GM20431 (cell line): ENCODE measurements around the gene CHCT1.

Experiments
- in situ Hi-C: fragments of 300-500 bp; cut with MseI, MboI; formaldehyde crosslinking; loops from one replicate; pipeline ENCODE4 v1.15.0; 2020; ENCODE audit warnings: low sequenced_read_pairs; ENCODE audit not compliant: unreplicated experiment

The CHCT1 gene

DNA sequence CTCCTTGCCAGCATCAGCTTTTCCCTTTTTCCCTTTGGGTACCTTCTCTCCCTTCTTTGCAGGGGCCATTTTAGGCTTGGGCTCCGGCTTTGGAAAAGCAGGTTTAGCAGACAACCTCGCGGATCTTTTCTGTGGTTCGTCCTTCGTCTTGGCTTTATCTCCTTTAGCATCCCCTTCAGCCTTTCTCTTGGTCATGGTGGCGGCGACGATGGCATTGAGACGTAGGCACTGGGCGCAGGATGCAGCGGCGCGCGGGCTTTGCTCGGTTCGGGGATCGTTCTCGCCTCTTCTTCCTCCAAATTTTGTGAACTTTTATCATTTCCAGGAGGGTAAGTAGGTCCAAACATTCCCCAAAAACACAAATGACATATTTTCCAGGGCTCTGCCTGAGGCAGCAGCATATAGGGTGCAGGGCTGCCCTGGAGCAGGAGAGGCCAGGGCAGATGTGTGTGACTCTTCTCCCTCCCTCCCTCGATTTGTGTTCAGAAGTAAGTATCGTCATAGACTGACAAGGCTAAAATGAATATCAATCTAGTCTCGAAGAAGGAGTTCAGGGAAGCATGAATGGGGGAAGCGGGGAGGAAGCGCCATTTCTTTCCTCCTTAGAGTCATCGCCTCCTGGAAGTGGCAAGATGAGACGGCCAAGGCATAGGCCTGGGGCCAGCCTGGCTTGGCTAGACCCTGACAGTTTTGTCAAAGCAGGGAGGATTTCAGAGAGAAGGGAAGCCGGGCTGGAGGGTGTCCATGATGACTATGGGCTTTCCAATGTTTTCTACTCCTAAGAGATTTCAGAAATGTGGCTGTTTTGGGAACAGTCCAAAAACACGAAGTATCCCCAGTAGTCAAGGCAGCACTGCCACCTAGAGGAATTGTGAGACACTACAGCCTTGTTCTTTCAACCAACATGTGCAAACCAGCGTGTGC, 13.2 kb downstream of the CHCT1 start:
- in situ Hi-C loops: loop anchor here (10.0 kb wide), 1 partner anchor 301 kb away; no protein-coding TSS in a partner anchor

DNA sequence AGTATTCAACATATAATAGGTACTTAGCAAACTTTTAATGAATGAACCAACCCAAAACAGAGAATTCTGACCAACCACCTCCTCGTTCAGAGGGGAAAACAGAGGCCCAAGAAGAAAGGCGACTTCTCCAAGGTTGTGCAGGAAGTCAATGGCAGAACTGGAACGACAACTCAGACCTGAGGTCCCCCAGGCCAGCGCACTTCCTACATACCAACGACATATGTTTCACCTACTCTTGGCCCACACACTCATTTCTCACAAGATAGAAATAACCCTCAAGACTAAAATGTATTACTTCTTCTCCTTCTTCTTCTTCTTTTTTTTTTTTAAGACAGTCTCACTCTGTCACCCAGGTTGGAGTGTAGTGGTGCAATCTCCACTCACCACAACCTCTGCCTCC, 14.4 kb downstream of the CHCT1 start:
- in situ Hi-C loops: loop anchor here (10.0 kb wide), 1 partner anchor 302 kb away; no protein-coding TSS in a partner anchor

GRCh38 chr17:60439501-60439900, 17.2 kb downstream of the CHCT1 start:
- in situ Hi-C loops: loop anchor here (10.0 kb wide), 1 partner anchor 305 kb away; no protein-coding TSS in a partner anchor

DNA sequence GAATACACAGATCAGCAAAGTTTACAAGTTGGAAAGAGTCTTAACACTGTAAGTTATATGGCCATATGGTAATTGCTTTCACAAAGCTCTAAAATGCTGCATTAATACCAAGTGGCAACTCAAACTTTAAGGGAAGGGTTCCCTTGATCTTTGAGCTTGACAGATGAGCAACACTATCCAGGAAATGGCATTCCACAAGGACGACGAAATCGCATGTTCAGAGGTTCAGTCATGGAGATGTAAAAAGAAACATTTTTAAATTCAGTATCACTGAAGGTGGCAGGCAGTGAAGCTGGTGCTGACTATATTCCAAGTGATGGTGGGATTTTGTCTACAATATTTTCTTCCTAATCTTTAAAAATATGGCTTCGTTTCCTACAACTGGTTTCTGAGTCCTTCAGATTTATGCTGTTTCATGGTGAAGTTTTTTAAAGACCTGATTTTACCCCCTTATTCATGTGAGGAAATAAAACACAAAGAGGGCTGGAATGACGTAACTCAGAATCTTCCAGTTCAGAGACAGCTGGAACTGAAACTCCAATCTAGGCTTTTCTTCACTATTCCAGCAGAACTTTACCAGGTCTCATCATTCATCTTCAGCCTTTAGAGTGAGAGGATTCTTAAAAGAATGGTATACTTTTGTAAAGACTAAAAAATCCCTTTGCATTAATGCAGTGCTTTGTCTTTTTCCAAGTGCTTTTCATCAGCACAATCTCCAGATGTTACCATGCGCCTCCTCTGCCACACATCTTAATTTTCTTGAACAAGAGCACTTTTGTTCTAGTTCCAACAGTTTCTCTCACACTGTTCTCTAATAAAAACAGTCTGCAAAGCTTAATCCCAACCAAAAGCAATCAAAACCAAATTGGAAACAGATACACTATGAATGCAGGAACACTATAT, 20.2 kb downstream of the CHCT1 start:
- in situ Hi-C loops: no loop called here

DNA sequence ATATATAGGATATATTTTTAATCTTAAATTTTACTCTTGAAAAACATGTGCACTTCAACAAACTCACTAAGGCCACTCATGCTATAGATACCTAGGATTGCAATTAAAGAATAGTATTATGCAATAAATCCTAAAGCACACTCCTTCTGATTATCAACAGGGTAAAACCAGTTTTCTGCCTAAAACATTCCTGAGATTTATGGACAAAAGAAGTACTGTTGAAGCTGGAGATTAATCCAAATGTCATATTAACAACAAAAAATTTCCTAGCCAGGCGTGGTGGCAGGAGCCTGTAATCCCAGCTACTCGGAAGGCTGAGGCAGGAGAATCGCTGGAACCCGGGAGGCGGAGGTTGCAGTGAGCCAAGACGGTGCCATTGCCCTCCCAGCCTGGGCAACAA, 21.4 kb downstream of the CHCT1 start:
- in situ Hi-C loops: no loop called here

DNA sequence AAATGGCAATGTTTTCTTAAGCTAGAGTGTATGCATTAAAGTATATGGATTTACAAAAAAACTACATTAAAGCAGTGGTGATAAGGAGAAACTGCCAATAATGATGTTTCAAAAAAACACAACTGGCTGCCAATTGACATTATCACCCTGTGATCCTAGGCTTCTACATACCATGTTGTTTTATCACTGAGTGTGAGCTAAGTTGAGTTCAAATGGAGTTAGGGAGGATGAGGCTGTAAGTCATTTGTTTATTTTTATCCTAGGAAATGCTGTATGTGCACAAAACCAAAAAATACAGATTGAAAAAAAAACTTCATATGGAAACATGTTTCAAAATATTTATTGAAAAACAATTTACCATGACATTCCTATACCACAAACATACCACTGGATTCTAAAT, 22.9 kb downstream of the CHCT1 start:
- in situ Hi-C loops: no loop called here

DNA sequence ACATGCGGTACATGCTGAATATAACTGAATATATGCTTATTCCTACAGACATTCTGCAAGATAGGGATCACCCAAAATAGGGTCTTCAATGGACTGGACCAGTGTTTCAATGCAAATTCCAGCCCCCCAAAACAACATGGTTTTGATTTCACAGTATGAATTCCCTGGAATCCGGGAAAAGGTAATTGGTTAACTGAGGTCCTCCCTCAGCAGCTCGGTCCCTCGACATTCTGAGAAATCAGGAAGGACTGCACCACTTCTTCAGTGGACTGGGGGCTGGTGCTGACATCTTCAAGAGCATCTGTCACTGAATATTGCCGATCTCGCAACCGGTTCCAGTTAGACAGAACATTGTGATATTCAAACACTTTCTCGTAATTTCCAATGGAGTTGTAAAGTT, 25.1 kb downstream of the CHCT1 start:
- in situ Hi-C loops: no loop called here

DNA sequence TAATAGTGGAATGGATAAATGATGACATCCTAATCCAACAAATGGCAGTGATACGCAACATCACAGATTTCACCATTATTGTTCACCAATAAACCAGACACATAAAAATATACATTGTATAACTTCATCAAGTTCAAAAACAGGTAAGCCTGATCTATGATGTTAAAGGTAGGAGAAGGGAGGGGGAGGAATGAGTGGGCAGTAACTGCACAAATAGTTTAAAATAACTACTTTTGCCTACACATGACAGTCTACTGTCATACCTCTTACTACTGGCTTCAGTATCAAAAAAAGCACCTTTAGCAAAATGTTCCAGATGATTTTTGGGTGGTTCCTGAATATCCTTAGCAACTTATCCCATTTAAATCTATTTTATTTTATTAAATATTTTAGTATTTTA, 28.8 kb downstream of the CHCT1 start:
- in situ Hi-C loops: no loop called here

GRCh38 chr17:60451965-60452364, 29.7 kb downstream of the CHCT1 start:
- in situ Hi-C loops: no loop called here

- in situ Hi-C loops: no loop called here
Measured at GRCh38 chr17:60455378-60455777, 33.1 kb downstream of the CHCT1 start.

DNA sequence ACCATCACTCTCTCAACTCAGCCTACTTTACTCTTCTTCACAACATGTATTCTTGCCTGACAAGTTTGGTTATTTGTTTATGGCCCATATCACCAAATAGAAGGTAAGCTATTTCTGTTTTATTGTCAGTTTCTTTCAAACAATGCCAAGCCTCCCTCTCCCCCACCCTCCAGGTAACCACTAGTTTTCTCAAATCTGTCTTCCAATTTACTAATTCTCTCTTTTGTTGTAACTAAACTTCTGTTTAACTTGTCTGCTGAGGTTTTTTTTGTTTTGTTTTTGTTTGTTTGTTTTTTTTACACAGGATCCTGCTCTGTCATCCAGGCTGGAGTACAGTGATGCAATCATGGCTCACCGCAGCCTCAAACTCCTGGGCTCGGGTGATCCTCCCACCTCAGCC, 34.9 kb downstream of the CHCT1 start:
- in situ Hi-C loops: no loop called here

GRCh38 chr17:60461584-60461983, 39.3 kb downstream of the CHCT1 start:
- in situ Hi-C loops: no loop called here

- in situ Hi-C loops: no loop called here
Measured at GRCh38 chr17:60463157-60463835, 41.0 kb downstream of the CHCT1 start.

DNA sequence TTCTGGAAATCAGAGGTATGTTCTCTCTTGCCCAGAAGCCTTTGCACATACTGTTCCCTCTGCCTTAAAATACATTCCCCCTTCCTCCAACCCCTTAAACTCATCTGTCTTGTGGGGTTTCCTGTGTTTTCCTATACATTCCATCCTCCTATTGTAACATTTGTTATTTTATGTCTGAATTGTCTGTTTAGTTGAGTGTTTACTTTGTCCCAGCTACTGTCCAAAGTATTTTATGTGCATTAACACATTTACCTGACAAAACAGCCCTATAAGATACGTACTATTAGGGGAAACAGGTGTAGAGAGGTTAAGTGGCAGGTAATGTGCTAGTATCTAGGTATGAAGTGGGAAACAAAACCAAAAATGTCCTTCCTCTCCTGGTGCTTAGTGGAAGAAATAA, 42.1 kb downstream of the CHCT1 start:
- in situ Hi-C loops: no loop called here

DNA sequence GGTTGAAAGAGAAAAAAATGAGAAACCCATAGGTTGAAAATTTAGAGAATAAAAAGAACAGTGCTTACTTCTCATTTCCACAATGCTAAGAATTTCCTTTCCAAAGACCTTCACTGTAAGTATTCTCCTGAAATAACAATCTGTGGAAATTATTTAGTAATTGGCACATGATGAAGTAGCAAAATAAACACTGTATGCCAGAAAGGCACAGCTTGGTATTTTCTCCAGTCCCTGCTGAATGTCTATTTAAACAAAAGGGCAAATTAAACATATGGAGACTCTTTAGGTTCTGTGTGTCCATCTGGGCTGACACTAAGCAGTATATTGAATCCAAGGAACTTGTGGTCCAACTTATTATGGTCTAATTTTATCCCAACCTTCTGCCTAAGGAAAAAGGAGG, 46.1 kb downstream of the CHCT1 start:
- in situ Hi-C loops: no loop called here

- in situ Hi-C loops: no loop called here
Measured at GRCh38 chr17:60471451-60471850, 49.2 kb downstream of the CHCT1 start.

- in situ Hi-C loops: no loop called here
Measured at GRCh38 chr17:60472449-60472848, 50.2 kb downstream of the CHCT1 start.

DNA sequence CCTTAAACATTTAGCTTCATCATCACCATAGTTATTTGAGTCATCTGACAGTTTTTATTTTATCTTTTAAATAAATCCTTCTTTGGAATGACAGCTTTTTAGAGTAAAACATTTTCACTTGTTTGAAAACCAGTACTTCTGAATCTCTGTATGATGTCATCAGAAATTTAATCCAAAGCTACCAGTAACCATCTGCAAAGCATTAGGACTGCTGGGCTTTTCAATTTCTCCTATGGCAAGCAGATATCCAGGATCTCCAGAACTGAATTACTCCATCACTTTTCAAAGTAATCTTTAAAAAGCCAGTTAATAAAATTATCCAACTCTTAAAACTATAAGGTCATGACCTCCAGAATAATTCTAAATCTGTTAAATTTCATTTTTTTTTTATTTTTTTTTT, 51.5 kb downstream of the CHCT1 start:
- in situ Hi-C loops: no loop called here
